H4 (cell line): ENCODE measurements around the gene CCL4. TPM values are rescaled to one million over a fixed set of nuclear protein-coding genes. Genes with fewer than 3 reads are reported as not detected.
A peak's percentile ranks its signal among the peaks of the same experiment; 100 is the strongest.
"Not testable (repeated sequence)": the region's sequence is repeated elsewhere in the genome, so short reads cannot be mapped to it uniquely, and the experiment has no call there.

ENCODE experiments used
- DNase-seq: peaks from one replicate; pipeline ENCODE4 v3.0.0-alpha.2; 2015; ENCODE audit warnings: low spot score
- total RNA-seq: library from RNA; depleted of rRNA; stranded (reverse); fragments of >200 nt; shearing (Covaris generic); gene quantifications from 2 replicates; pipeline ENCODE4 v1.2.3, GENCODE V29; 2014; rRNA removed

The CCL4 gene
- total RNA-seq: not detected in 2 replicates

DNA sequence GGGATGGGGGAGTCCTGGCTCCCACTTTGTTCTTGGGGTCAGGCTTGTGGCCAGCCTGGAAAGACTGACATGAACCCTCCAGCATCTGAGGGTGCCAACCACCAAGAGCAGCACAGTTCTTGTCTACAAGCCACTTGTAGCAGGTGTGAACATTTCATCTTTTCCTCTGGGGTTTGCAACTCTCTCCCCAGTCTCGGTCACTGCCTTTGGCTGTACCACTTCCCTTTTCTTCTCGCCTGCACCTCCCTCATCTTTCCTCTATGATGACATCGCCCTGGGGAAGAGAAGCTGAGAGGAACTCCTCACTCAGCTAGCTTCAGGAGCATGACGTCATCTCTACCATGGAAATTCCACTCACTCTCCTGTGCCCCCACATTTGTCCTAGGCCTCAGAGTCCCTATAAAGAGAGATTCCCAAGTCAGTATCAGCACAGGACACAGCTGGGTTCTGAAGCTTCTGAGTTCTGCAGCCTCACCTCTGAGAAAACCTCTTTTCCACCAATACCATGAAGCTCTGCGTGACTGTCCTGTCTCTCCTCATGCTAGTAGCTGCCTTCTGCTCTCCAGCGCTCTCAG lies at the start of gene CCL4:
Gene CCL4, plus strand, starts transcription at position 427 of the 575 bp plus-strand sequence. Its CDS starts 79 bp downstream, at position 506.
- not testable (repeated sequence) for DNase-seq

DNA sequence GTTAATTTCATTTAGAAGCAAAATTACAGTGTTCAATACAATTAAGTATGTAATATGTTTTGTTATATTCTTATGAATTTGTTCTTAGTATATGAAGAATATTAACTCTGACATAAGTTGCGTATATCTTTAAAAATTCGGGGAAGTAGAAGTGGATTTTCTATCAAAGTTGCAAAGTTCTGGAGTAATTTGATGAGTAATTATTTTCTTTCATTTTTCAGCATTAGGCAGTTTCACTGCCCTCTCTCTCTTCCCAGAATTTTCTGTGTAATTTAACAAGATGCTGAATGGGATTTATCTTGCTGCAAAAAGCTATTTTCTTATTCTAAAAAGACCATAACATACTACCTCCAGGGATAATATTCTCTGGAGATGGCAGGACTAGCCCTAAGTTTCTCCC lies 48.5 kb upstream of the CCL4 start:
- no peak for DNase-seq

DNA sequence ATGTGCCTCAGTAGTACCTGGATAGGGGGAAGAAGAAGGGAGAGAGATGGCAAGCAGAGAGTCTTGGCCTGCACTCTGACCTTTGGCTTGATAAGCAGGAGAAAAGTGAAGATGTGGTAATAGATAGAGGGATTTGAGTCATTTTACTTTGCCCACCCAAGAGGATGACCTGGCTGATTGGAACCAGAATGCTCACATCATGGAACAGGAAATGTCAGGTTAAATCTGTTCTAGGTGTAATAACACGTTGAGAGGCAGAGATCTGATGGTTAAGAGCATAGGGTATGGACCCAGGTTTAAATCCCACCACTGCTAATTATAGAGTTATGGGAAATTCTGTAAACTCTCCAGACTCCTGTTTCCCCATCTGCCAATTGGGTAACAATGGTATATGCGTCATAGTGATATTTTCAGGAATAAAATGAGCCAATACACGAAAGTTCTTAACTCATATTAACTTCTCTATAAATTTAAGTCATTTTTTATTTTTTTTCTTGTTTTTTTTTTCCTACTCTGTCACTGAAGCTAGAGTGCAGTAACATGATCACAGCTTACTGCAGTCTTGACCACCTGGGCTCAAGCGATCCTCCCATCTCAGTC lies 47.6 kb upstream of the CCL4 start:
- DNase-seq: no peak

DNA sequence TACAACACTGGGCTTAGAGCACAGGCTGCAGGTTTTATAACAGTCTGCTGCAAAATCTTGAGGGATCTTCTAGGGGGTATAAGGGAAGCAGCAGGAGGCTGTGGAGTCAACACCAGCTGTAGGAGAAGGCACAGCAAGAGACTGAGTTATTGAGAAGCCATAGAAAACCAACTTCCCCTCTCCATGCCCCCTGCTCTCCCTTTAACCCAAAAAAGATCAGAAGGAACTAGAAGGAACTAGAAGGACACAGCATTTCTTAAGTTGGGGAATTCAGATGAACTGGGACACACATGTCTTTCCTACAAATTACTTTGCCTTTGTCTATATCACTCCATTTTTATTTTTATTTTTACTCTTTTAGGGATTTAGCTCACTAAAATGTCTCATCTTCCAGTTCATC lies 45.7 kb upstream of the CCL4 start:
- no peak for DNase-seq

DNA sequence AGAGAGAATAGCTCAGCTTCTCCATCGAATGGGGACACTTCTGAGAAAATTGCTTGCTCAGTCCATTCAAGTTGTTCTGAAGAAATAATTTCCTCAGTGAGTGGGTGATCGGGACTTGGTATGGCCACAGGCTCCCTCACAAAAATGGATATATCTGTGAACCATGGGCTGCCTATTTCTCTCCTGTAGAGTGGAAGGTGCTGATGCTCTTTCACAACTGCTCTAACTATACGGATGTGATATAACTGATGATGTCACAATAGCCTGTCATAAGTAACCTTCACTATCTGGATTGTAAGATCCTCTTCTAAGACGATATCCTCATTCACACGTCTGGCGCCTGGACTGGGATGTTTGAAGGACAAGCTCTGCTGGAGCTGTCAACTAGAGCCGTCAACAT lies 44.2 kb upstream of the CCL4 start:
- no peak for DNase-seq

DNA sequence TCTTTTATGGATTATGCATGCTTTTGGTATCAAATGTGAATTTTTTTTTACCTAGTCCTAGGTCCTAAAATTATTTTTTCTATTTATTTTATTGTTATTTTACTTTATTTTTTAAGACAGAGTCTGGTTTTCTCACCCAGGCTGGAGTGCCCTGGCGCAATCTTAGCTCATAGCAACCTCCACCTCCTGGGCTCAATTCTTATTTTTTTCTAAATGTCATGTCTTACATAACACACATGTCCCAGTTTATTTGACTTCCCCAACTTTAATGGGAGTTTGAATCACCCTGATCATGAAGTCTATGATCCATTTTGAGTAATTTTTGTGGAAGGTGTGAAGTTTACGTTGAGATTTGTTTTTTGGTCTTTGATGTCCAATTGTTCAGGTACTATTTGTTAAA lies 42.8 kb upstream of the CCL4 start:
- no peak for DNase-seq

DNA sequence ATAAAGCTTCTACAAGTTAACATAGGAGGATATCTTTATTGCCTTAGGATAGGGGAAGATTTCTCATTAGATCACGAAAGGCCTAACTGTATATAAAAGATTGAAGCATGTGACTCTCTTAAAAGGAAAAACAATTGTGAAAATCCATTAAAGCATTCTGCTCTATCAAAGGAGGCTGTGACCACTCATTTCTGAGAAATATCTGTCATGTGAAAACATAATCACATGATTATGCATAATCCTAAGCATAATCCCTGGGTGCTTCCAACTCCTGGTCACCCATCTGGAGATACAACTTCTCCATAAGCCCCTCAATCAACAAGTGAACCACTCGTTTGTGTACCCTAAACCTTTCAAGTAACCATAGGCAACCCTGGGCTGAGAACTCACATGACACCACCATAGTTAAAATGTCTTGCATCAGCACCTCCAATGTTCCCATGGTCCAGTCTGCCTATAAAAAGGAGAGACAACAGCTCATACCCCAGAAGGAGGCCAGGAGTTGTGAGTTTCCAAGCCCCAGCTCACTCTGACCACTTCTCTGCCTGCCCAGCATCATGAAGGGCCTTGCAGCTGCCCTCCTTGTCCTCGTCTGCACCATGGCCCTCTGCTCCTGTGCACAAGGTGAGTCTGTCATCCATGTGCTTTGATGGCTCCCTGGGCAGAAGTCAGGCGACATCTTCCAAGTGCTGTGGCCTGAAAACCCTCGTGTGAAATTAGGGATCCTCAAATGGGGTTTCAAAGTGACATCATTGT lies 39.7 kb upstream of the CCL4 start, which contains the start of gene CCL18:
Gene CCL18, plus strand, starts transcription at position 487 of the 756 bp plus-strand sequence. Its CDS starts 71 bp downstream, at position 558.
- DNase-seq: no peak

DNA sequence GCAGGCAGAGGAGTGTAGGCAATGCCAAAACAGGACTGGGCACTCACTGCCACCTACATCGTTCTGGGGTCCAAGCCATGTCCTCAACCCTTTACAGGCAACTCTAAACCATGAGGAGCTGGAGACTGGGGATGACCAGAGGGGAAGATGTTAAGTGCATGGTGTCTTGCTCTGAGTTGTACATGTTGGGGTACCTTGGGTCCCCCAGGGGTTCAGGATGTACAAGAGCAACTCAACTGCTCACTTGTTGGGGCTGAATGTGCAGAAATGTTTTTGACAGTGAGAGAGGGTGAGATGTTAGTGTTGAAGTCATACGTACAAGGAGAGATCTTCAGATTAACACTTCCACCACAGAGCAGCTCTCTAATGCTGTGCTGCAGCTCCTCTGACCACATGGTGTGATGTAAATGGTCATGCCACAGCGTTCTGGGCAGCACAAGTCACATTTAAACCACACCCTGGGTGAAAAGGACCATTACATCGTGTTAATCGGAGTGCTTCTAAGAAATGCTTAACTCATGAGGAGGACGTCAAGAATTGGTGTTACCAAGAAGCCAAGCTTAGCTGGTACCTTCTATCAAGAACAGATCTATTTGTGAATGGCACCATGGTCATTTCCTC lies 37.2 kb upstream of the CCL4 start:
- DNase-seq: no peak

DNA sequence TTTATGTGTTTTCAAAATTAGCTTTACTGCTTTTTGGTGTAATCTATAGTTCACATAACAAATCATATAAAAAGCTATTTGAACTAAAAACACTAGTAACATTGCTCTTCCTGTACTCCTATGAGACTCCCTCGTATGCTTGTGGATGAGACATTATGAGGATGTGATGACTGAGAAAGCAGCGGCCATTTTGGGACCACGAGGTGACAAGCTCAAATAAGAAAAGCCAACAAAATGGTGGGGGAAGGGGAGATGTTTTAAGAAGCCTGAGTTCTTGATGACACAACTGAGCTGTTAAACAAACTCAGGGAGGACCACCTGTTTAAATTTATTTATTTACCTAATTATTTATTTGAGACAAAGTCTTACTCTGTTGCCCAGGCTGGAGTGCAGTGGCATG lies 35.1 kb upstream of the CCL4 start:
- no peak for DNase-seq

DNA sequence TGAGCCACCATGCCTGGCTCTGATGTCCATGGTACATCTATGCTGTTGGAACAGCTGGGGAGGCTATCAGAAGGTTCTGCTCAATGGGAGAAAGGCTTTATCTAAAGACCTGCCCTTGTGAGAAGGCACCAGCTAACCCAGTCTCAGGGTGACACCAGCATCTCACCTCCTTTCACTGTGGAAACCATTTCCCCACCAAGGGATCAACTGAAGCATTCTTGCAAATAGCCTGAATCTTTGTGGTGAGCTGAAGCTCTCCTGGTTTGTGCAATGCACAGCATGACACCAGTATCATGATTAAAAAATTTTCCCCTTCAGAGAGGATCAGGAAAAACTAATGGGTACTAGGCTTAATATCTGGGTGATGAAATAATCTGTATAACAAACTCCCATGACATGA lies 34.5 kb upstream of the CCL4 start:
- no peak for DNase-seq

DNA sequence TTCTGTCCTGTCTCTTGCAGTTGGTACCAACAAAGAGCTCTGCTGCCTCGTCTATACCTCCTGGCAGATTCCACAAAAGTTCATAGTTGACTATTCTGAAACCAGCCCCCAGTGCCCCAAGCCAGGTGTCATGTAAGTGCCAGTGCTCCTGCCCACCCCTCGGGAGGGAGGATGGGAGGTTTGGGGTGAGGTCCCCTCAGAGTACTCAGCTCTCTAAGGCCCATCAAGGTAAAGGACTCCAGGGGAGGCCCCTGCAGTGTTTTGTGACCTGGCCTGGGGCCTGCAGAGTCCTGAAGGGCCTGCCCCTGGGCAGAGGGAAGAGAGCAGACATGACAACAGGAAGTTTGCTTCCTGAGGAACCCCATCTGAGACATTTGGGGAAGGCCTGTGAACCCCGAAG lies 33.2 kb upstream of the CCL4 start:
- DNase-seq: no peak

DNA sequence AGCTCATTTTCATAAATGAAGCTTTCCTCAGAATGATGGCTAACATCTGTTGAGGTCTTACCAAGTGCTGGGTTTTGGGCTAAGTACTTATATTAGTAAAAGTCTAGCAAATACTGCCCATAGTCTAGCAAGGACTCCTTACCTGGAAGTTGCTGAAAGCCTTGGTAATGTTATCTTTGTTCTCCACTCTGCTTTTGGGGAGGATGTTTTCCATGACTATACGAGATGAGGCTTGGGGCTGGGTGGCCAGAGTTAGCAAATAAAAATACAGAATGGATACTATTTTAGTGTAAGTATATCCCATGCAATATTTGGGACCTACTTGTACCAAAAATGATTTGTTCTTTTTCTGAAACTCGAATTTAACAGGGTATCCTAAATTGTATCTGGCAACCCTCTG lies 31.9 kb upstream of the CCL4 start:
- DNase-seq: no peak

DNA sequence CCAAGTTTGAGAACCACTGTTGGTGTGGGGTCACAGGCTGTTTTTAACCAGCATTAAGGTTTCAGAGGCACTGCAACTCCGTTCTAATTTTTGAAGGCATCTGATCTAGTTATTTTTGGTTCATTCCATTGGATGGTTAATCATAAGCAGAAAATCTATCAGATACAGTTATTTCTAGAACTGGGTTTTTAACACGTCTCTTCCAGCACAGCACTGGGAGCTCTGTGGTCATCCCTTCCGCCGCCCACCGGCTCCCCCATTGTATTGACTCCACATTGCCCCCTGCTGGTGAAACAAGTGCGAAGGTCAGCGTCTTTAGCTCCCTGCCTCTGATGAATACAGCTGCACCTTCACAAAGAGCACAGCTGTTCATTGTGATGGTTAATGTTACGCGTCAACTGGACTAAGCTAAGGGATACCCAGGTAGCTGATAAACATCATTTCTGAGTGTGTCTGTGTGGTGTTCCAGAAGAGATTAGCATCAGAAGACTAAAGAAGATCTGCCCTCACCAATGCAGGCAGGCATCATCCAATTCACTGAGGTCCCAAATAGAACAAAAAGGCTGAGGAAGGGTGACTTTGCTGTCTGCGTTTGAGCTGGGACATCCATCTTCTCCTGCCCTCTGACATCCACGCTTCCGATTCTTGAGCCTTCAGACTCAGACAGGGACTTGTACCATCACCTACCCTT lies 31.1 kb upstream of the CCL4 start:
- DNase-seq: peak; percentile 55

DNA sequence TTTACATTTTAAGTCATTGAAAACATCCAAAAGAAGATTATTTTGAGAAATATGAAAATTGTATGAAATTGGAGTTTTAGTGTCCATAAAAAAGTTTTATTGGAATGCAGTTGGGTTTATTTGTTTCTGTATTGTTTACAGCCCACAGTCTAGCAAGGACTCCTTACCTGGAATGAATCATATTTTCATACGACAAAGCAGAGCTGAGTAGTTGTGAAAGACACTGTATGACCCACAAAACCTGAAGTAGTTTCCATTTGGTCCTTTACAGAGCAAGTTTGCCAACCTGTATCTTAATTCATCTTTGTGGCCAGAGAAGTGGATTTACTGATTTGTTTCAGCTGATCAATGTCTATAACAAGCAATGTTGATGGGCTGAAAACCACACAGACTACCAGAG lies 29.3 kb upstream of the CCL4 start:
- no peak for DNase-seq

DNA sequence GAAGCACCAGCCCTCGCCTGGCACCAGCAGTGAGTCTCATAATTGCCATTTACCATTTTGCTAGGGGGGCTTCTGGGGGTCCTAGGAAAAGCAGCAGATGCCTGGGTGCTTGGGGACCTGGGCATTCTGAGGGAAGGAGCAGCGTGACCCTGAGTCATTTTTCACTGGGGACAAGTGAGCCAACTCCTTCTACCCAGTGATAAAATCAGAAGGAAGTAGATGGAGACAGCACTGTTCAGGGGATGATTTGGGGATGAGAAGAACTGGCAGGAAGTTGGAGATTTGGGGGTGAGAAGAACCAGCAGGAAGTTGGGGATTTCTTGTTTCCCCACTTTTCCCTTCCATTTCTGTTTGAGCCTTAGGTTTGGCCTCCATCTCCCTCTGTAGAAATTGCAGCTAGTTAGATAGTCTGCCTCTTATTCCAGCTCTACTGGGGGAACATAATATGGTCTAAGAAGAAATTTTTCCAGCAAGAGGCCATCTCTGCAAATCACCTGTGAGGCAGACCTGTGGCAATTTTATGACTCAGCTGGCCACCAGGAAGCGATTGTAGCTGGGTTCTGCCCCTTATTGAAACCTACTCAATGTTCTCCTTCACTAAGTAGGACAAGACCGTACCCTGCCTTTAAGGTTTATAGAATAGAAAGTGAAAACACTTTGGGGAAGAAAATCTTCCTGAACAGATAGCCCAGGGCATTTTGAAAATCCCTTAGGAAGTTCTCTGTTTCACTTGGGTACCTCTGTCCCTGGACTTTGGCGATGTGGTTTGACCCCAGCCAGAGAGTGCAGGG lies 21.8 kb upstream of the CCL4 start:
- DNase-seq: not testable (repeated sequence)

DNA sequence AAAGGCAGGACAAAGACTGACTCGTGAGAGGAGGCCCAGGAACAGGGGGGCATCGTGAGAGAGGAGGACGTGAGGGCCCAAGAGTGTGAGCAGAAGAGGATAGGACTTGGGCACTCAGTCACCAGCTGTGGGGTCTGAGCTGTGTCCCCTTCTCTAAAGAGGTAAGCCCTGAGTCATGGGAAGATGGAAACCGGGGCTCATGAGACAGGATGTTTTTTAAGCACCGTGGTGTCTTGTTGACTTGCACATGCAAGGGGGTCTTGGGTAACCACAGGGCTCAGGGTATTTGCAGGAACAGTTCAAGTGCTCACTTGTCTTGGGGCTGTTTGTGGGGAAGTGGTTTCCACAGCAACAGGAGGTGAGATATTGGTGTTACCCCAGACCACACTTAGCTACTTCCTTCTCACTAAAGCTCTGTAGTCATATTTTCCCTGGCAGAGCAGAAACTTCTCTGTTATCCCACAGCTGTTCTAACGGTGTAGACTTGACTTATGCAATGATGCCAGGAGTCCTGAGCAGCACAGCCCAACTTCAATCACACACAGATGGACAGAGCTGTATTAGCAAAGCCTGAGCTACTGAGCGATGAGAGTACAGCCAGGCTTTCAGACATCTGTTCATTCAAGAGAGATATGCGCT lies 21.0 kb upstream of the CCL4 start:
- not testable (repeated sequence) for DNase-seq

DNA sequence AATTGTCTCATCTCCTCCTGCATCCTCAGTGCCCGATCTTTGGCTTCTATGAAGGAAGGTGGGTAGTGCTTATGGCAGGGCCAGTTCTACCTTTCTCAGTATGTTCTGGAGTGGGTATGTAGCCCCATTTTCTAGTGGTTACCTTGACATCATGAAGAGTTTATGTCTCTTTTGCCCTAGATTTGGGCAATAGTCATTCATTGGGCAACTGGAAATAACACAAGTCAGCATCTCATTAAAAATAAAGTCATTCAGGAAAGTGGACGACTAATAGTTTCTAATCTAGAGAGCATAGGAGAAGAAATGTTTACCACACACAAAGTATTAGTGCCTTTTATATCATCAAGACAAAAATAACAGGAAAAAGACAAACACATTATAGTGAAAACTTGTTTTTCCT lies 19.9 kb upstream of the CCL4 start:
- DNase-seq: not testable (repeated sequence)

DNA sequence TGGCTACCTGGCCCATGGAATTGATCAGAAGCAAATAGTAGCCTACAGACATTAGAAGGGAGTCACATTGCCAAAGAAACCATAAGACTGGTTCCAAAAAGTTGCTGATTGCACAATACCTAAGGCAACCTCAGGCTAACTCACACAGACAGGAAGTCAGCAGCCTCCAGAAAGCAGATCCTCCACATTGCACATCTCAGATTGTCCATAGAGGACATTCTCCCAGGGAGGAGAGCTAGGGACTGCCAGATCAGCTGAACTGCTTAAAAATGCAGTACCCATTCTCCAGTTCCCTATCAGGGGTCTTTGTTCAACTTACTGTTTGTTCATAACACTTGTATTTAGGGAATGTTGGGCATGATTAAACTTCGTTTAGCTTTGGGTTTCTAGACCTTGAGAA lies 17.9 kb upstream of the CCL4 start:
- DNase-seq: no peak

DNA sequence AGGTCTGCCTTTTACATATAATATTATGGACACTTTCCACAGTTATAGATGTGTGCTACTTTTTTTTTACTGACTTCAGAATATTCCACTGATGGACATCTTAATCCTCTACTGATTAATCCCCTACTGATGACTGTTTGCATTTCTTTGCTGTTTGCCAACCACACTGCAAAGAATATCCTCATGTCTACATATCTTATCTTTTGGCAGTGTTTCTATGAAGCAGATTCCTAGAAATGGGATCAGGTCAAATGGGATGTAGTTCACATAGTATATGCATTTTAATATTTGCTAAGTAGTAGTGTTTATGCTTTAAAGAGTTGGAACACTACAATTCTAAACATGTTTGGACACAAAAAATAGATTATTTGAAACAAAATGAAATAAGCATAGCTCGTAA lies 16.8 kb upstream of the CCL4 start:
- no peak for DNase-seq

DNA sequence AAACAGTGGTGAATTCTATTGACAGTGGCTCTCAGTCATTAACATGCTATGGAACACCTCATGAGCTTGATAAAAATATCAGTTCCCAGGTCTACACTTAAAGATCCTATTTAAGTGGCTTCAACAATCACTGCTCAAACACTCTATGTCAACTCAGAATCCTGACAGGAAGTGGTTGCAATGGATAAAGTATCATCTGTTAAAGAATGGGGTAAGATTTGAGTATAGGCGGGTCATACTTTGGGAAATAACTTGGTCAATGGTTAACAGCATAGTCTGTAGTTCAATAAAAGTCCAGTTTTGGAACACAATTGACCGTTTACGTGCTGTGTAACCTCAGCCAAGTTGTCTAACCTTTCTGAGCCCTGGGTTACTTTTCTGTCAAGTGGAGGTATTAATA lies 16.2 kb upstream of the CCL4 start:
- not testable (repeated sequence) for DNase-seq
